SK-N-SH (cell line): ENCODE results near the gene CYREN. TPM values are rescaled to one million over a fixed set of nuclear protein-coding genes. Genes with fewer than 3 reads are reported as not detected.

Experiments used
- CTCF ChIA-PET: fragments of 300-600, 350-600 bp; formaldehyde crosslinking; extraction: SDS; loops from one replicate; lab custom pipeline; 2021; lab: Yijun Ruan, JAX
- POLR2A ChIA-PET: fragments of 350-600 bp; sonication (Branson Sonifier 250); formaldehyde crosslinking; extraction: SDS; loops from one replicate; lab custom pipeline; 2020; ENCODE audit warnings: antibody characterized with exemption, inconsistent platforms; lab: Yijun Ruan, JAX
- DNase-seq: peaks from one replicate; pipeline ENCODE4 v3.0.0; 2012
- H2AFZ ChIP-seq: fragments of 200-600 bp; sonication (generic); 2 replicates; pipeline ENCODE4 v1.8.1; 2016; ENCODE audit warnings: antibody characterized with exemption, mild to moderate bottlenecking, low read depth
- H3F3A ChIP-seq: fragments of 200-600 bp; sonication (generic); replicated peaks from 2 replicates; pipeline ENCODE3; 2016; ENCODE audit warnings: antibody characterized with exemption, mild to moderate bottlenecking; ENCODE audit not compliant: insufficient read depth
- H3K27ac ChIP-seq, 2 experiments: fragments of 200-500 bp in 1 of 2; fragments of 200-600 bp in 1 of 2; sonication (Bioruptor generic) in 1 of 2; sonication (generic), shearing (Covaris generic) in 1 of 2; 2 replicates each; pipeline versions ENCODE4 v1.5.1 to v1.6.1; 2014 to 2016; ENCODE audit warnings: low read depth in 2 of 2, inconsistent platforms in 1 of 2, low read length in 1 of 2, mild to moderate bottlenecking in 1 of 2, mixed read lengths in 1 of 2
- H3K27me3 ChIP-seq: fragments of 200-600 bp; sonication (generic), shearing (Covaris generic); 2 replicates; pipeline ENCODE4 v1.6.1; 2016; ENCODE audit warnings: mixed run types; ENCODE audit not compliant: insufficient read depth
- H3K36me3 ChIP-seq, 2 experiments: fragments of 200-500 bp in 1 of 2; fragments of 200-600 bp in 1 of 2; sonication (Bioruptor generic) in 1 of 2; sonication (generic) in 1 of 2; replicated peaks in 1 of 2; 2 replicates each; pipeline versions ENCODE3 to v1.5.1; 2014 to 2016; ENCODE audit warnings: low read length in 1 of 2, mild to moderate bottlenecking in 1 of 2; ENCODE audit not compliant: insufficient read depth in 2 of 2, control insufficient read depth in 1 of 2
- H3K4me1 ChIP-seq, 2 experiments: fragments of 200-500 bp in 1 of 2; fragments of 200-600 bp in 1 of 2; sonication (Bioruptor generic) in 1 of 2; sonication (generic), shearing (Covaris generic) in 1 of 2; 2 replicates each; pipeline versions ENCODE4 v1.5.1 to v1.6.1; 2014 to 2016; ENCODE audit warnings: low read depth in 1 of 2, low read length in 1 of 2, mixed run types in 1 of 2; ENCODE audit not compliant: insufficient read depth in 2 of 2, control insufficient read depth in 1 of 2
- H3K4me2 ChIP-seq: fragments of 200-600 bp; sonication (generic), shearing (Covaris generic); 2 replicates; pipeline ENCODE4 v1.6.1; 2017; ENCODE audit warnings: mixed run types
- H3K4me3 ChIP-seq, 2 experiments: fragments of 200-500 bp in 1 of 2; fragments of 200-600 bp in 1 of 2; sonication (Bioruptor generic) in 1 of 2; sonication (generic), shearing (Covaris generic) in 1 of 2; 2 replicates each; pipeline versions ENCODE4 v1.5.1 to v1.8.1; 2014 to 2016; ENCODE audit warnings: low read depth in 2 of 2, inconsistent platforms in 1 of 2, low read length in 1 of 2, mild to moderate bottlenecking in 1 of 2, mixed read lengths in 1 of 2, moderate library complexity in 1 of 2
- H3K79me2 ChIP-seq: fragments of 200-600 bp; sonication (generic); 2 replicates; pipeline ENCODE4 v1.8.1; 2017; ENCODE audit warnings: mild to moderate bottlenecking; ENCODE audit not compliant: insufficient read depth
- H3K9ac ChIP-seq: fragments of 200-600 bp; sonication (generic); 2 replicates; pipeline ENCODE4 v1.6.1; 2017; ENCODE audit warnings: mixed run types
- H3K9me2 ChIP-seq: fragments of 200-600 bp; sonication (generic); 2 replicates; pipeline ENCODE4 v1.6.1; 2017; ENCODE audit warnings: mixed run types
- H3K9me3 ChIP-seq: fragments of 200-600 bp; sonication (generic); 2 replicates; pipeline ENCODE4 v1.6.1; 2017; ENCODE audit warnings: mixed run types, mild to moderate bottlenecking, moderate library complexity
- H4K20me1 ChIP-seq: fragments of 200-600 bp; sonication (generic); 2 replicates; pipeline ENCODE4 v1.6.1; 2017; ENCODE audit warnings: mild to moderate bottlenecking, mixed run types; ENCODE audit not compliant: insufficient read depth
- CHD2 ChIP-seq: fragments of 150-350 bp; IDR thresholded peaks from 2 replicates; pipeline ENCODE4 v1.6.1; 2018; ENCODE audit warnings: low read length; ENCODE audit not compliant: partially characterized antibody
- EZH2phosphoT487 ChIP-seq: fragments of 200-600 bp; sonication (generic); IDR thresholded peaks from 2 replicates; pipeline ENCODE4 v1.6.1; 2017; ENCODE audit warnings: low read depth, mixed run types, mild to moderate bottlenecking, antibody characterized with exemption, moderate library complexity, borderline replicate concordance
- GABPA ChIP-seq: IDR thresholded peaks from 2 replicates; pipeline ENCODE4 v1.4.0; 2012; ENCODE audit warnings: low read depth, mild to moderate bottlenecking
- MEF2A ChIP-seq: IDR thresholded peaks from 2 replicates; pipeline ENCODE4 v1.4.0; 2012; ENCODE audit warnings: low read depth, borderline replicate concordance
- POLR2AphosphoS5 ChIP-seq: IDR thresholded peaks from 2 replicates; pipeline ENCODE4 v1.6.1; 2012; ENCODE audit warnings: low read depth, low read length
- RCOR1 ChIP-seq: fragments of 150-350 bp; IDR thresholded peaks from 2 replicates; pipeline ENCODE4 v1.6.1; 2017; ENCODE audit warnings: antibody characterized with exemption, low read length
- SIN3A ChIP-seq: IDR thresholded peaks from 2 replicates; pipeline ENCODE4 v1.6.1; 2012; ENCODE audit warnings: low read depth, mild to moderate bottlenecking, low read length, moderate library complexity, borderline replicate concordance
- TCF12 ChIP-seq: IDR thresholded peaks from 2 replicates; pipeline ENCODE4 v1.4.0; 2012
- YY1 ChIP-seq: IDR thresholded peaks from 2 replicates; pipeline ENCODE4 v1.4.0; 2012; ENCODE audit warnings: low read depth, mild to moderate bottlenecking
- WGBS: methylation state at CpG from one replicate; pipeline ENCODE4 v1.1.6; 2017; ENCODE audit warnings: low lambda C conversion rate; 5-methylcytosine and 5-hydroxymethylcytosine counted together
- polyA plus RNA-seq, 3 experiments: library from polyadenylated mRNA; depleted of rRNA; stranded (reverse); fragments of >200 nt; gene quantifications; 2 replicates each; pipeline ENCODE4 v1.2.3, GENCODE V29; 2012
- TF ChIP-seq, protein P1 (sequence below): fragments of 200-600 bp; sonication (generic); IDR thresholded peaks from 2 replicates; pipeline ENCODE4 v1.6.1; 2017; ENCODE audit warnings: antibody characterized with exemption, mild to moderate bottlenecking, moderate library complexity
- TF ChIP-seq, protein P2 (sequence below): IDR thresholded peaks from 2 replicates; pipeline ENCODE4 v1.4.0; 2012; ENCODE audit warnings: low read depth
- TF ChIP-seq, protein P3 (sequence below): IDR thresholded peaks from 2 replicates; pipeline ENCODE4 v1.4.0; 2012; ENCODE audit warnings: low read depth, borderline replicate concordance
- TF ChIP-seq, protein P4 (sequence below): fragments of 150-350 bp; IDR thresholded peaks from 2 replicates; pipeline ENCODE4 v1.6.1; 2017; ENCODE audit warnings: antibody characterized with exemption, low read length, low read depth, borderline replicate concordance
- TF ChIP-seq, protein P5 (sequence below): IDR thresholded peaks from 2 replicates; pipeline ENCODE4 v1.6.1; 2012; ENCODE audit warnings: mild to moderate bottlenecking, low read depth, low read length, moderate library complexity

Gene CYREN
- polyA plus RNA-seq, 1 of the 3 experiments (the other 2 are of a cell fraction): 53.4 TPM

DNA sequence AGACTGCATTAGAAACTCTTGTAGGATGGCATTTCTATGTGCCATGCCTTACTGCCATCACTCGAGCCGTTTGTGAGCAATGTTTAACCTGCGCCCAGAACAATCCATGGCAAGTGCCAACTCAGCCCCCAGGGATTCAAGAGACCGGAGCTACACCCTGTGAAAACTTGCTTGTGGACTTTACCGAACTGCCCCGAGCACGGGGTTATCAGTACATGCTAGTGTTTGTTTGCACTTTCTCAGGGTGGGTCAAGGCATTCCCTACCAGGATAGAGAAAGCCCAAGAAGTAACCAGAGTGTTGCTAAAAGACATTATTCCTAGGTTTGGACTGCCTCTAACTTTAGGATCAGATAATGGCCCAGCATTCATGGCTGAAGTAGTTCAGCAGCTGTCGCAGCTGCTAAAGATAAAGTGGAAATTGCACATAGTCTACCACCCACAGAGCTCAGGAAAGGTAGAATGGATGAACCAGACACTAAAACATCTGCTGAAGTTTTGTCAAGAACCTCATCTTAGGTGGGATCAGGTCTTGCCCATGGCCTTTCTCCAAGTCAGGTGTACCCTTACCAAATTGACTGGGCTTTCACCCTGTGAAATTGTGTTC is 8.9 kb upstream of the CYREN start (continued):
- TF ChIP-seq, protein P1, sequence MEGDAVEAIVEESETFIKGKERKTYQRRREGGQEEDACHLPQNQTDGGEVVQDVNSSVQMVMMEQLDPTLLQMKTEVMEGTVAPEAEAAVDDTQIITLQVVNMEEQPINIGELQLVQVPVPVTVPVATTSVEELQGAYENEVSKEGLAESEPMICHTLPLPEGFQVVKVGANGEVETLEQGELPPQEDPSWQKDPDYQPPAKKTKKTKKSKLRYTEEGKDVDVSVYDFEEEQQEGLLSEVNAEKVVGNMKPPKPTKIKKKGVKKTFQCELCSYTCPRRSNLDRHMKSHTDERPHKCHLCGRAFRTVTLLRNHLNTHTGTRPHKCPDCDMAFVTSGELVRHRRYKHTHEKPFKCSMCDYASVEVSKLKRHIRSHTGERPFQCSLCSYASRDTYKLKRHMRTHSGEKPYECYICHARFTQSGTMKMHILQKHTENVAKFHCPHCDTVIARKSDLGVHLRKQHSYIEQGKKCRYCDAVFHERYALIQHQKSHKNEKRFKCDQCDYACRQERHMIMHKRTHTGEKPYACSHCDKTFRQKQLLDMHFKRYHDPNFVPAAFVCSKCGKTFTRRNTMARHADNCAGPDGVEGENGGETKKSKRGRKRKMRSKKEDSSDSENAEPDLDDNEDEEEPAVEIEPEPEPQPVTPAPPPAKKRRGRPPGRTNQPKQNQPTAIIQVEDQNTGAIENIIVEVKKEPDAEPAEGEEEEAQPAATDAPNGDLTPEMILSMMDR: no peak
- TF ChIP-seq EZH2phosphoT487: no peak
- TF ChIP-seq, protein P2, sequence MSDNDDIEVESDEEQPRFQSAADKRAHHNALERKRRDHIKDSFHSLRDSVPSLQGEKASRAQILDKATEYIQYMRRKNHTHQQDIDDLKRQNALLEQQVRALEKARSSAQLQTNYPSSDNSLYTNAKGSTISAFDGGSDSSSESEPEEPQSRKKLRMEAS: no peak
- TF ChIP-seq RCOR1: no peak
- TF ChIP-seq YY1: no peak
- TF ChIP-seq, protein P3, sequence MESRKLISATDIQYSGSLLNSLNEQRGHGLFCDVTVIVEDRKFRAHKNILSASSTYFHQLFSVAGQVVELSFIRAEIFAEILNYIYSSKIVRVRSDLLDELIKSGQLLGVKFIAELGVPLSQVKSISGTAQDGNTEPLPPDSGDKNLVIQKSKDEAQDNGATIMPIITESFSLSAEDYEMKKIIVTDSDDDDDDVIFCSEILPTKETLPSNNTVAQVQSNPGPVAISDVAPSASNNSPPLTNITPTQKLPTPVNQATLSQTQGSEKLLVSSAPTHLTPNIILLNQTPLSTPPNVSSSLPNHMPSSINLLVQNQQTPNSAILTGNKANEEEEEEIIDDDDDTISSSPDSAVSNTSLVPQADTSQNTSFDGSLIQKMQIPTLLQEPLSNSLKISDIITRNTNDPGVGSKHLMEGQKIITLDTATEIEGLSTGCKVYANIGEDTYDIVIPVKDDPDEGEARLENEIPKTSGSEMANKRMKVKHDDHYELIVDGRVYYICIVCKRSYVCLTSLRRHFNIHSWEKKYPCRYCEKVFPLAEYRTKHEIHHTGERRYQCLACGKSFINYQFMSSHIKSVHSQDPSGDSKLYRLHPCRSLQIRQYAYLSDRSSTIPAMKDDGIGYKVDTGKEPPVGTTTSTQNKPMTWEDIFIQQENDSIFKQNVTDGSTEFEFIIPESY: no peak
- TF ChIP-seq, protein P4, sequence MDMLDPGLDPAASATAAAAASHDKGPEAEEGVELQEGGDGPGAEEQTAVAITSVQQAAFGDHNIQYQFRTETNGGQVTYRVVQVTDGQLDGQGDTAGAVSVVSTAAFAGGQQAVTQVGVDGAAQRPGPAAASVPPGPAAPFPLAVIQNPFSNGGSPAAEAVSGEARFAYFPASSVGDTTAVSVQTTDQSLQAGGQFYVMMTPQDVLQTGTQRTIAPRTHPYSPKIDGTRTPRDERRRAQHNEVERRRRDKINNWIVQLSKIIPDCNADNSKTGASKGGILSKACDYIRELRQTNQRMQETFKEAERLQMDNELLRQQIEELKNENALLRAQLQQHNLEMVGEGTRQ: no peak
- no peak for TF ChIP-seq TCF12

DNA sequence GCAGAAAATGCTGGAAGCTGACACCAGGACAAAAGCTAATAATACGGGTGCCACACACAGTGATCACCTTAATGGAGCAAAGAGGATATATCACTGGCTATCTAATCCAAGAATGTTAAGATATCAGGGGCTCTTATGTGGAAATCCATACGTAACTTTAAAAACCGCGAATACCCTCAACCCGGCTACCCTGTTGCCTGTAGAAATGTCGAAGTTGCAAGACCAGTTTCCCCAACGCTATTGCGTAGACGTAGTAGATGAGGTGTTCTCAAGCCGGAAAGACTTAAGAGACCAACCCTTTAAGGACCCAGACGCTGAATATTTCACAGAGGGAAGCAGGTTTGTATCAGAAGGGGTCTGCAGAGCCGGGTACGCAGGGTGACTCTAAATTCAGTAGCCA is 7.9 kb upstream of the CYREN start:
- ChIA-PET POLR2A (no interaction called here), CTCF (interaction anchor here (6.1 kb wide), 1 partner anchor 8 kb away, joined by 36 read pairs; the partner anchor contains the start of gene CYREN)
- H3K9ac ChIP-seq: no peak overlapping the region
- peaks cover 28% of the 10 kb centered on the region for H3K9me3 ChIP-seq
- H3K9me2 ChIP-seq: no peaks in the 10 kb centered on the region
- H3K27ac ChIP-seq: no peak overlapping the region
- H3K36me3 ChIP-seq: peaks cover 0 to 8% of the 10 kb centered on the region in 2 experiments
- H3K27me3 ChIP-seq: no peaks in the 10 kb centered on the region
- H3K4me2 ChIP-seq: no peak overlapping the region
- H3F3A ChIP-seq: no peaks in the 10 kb centered on the region
- H3K79me2 ChIP-seq: no peaks in the 10 kb centered on the region
- H3K4me1 ChIP-seq: no peaks in the 10 kb centered on the region
- H2AFZ ChIP-seq: no peak overlapping the region
- no peaks in the 10 kb centered on the region for H4K20me1 ChIP-seq
- no peak for DNase-seq
- 84% methylated on average over 13 of the region's 13 CpGs for WGBS
- no peak overlapping the region for H3K4me3 ChIP-seq
- TF ChIP-seq GABPA (no peak), CHD2 (no peak), SIN3A (no peak), MEF2A (no peak), POLR2AphosphoS5 (no peak)
- TF ChIP-seq, protein P3: no peak
- TF ChIP-seq, protein P5, sequence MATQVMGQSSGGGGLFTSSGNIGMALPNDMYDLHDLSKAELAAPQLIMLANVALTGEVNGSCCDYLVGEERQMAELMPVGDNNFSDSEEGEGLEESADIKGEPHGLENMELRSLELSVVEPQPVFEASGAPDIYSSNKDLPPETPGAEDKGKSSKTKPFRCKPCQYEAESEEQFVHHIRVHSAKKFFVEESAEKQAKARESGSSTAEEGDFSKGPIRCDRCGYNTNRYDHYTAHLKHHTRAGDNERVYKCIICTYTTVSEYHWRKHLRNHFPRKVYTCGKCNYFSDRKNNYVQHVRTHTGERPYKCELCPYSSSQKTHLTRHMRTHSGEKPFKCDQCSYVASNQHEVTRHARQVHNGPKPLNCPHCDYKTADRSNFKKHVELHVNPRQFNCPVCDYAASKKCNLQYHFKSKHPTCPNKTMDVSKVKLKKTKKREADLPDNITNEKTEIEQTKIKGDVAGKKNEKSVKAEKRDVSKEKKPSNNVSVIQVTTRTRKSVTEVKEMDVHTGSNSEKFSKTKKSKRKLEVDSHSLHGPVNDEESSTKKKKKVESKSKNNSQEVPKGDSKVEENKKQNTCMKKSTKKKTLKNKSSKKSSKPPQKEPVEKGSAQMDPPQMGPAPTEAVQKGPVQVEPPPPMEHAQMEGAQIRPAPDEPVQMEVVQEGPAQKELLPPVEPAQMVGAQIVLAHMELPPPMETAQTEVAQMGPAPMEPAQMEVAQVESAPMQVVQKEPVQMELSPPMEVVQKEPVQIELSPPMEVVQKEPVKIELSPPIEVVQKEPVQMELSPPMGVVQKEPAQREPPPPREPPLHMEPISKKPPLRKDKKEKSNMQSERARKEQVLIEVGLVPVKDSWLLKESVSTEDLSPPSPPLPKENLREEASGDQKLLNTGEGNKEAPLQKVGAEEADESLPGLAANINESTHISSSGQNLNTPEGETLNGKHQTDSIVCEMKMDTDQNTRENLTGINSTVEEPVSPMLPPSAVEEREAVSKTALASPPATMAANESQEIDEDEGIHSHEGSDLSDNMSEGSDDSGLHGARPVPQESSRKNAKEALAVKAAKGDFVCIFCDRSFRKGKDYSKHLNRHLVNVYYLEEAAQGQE: no peak
- TF ChIP-seq, protein P4: no peak
- TF ChIP-seq, protein P1: no peak
